WERI-Rb-1 (cell line): ENCODE measurements around the gene CDK13.

Source experiments
- DNase-seq: peaks from one replicate; pipeline ENCODE4 v3.0.0-alpha.2; 2020
- H3K27ac ChIP-seq: fragments of 250-450 bp; sonication (Bioruptor Pico); 2 replicates; pipeline ENCODE4 v1.5.1; 2020; ENCODE audit warnings: mild to moderate bottlenecking, moderate library complexity
- H3K27me3 ChIP-seq: fragments of 250-450 bp; sonication (Bioruptor Pico); 2 replicates; pipeline ENCODE4 v1.5.1; 2021; ENCODE audit warnings: mild to moderate bottlenecking, low read depth, moderate library complexity; ENCODE audit not compliant: insufficient read depth, severe bottlenecking
- H3K36me3 ChIP-seq: fragments of 250-450 bp; sonication (Bioruptor Pico); 2 replicates; pipeline ENCODE4 v1.5.1; 2020; ENCODE audit warnings: mild to moderate bottlenecking, moderate library complexity
- H3K4me3 ChIP-seq: 2 replicates; pipeline ENCODE4 v1.5.1; 2011; ENCODE audit warnings: low read depth, mild to moderate bottlenecking, control low read depth, low read length
- H3K9me3 ChIP-seq: fragments of 250-450 bp; sonication (Bioruptor Pico); 2 replicates; pipeline ENCODE4 v1.5.1; 2021; ENCODE audit warnings: mild to moderate bottlenecking, moderate library complexity; ENCODE audit not compliant: severe bottlenecking
- TF ChIP-seq, protein P1 (sequence below): IDR thresholded peaks from 2 replicates; pipeline ENCODE4 v1.5.1; 2011; ENCODE audit warnings: low read depth, mild to moderate bottlenecking, control low read depth, inconsistent platforms, low read length

The CDK13 gene

DNA sequence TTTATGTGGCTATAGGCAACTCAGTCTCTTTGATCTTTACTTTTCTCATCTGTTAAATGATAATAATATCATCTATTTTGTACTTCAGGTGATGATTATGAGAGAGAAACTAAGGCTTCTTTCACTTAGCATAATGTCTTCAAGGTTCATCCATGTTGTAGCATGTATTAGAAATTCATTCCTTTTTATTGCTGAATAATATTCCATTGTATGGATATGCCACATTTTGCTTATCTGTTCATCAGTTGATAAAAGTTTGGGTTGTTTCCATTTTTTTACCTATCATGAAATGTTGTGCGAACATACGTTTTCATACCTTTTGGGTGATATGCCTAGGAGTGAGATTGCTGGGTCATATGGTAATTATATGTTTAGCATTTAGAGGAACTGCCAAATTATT lies 7.2 kb upstream of the CDK13 start:
- TF ChIP-seq, protein P1, sequence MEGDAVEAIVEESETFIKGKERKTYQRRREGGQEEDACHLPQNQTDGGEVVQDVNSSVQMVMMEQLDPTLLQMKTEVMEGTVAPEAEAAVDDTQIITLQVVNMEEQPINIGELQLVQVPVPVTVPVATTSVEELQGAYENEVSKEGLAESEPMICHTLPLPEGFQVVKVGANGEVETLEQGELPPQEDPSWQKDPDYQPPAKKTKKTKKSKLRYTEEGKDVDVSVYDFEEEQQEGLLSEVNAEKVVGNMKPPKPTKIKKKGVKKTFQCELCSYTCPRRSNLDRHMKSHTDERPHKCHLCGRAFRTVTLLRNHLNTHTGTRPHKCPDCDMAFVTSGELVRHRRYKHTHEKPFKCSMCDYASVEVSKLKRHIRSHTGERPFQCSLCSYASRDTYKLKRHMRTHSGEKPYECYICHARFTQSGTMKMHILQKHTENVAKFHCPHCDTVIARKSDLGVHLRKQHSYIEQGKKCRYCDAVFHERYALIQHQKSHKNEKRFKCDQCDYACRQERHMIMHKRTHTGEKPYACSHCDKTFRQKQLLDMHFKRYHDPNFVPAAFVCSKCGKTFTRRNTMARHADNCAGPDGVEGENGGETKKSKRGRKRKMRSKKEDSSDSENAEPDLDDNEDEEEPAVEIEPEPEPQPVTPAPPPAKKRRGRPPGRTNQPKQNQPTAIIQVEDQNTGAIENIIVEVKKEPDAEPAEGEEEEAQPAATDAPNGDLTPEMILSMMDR, result no peak
- H3K27me3 ChIP-seq, result no peaks in the 10 kb centered on the region
- no peak overlapping the region for H3K27ac ChIP-seq
- DNase-seq, result no peak
- H3K9me3 ChIP-seq, result peaks cover 3% of the 10 kb centered on the region
- H3K4me3 ChIP-seq, result no peak overlapping the region
- no peaks in the 10 kb centered on the region for H3K36me3 ChIP-seq

DNA sequence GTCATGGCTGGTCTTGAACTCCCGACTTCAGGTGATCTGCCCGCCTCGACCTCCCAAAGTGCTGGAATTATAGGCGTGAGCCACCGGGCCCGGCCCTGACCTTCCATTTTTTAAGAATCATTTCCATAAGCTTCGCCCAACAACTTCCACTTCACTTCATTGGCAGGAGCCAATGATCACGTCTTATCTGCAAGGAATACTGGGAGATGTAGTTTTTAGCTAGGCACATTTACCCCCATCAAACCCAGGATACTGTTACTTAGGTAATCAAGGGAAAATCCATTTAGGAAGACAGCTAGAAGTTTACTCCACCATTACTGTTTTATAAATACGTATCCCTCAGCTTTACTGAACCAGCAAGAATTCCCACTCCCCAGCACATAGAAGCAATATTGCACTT lies 3.4 kb upstream of the CDK13 start:
- no peak for DNase-seq
- Histone ChIP-seq H3K27ac (no peak overlapping the region), H3K27me3 (no peaks in the 10 kb centered on the region), H3K36me3 (peaks cover 9% of the 10 kb centered on the region; the same call in 1 of the 2 replicates), H3K4me3 (no peak overlapping the region), H3K9me3 (peaks cover 3% of the 10 kb centered on the region)
- TF ChIP-seq, protein P1, result no peak

DNA sequence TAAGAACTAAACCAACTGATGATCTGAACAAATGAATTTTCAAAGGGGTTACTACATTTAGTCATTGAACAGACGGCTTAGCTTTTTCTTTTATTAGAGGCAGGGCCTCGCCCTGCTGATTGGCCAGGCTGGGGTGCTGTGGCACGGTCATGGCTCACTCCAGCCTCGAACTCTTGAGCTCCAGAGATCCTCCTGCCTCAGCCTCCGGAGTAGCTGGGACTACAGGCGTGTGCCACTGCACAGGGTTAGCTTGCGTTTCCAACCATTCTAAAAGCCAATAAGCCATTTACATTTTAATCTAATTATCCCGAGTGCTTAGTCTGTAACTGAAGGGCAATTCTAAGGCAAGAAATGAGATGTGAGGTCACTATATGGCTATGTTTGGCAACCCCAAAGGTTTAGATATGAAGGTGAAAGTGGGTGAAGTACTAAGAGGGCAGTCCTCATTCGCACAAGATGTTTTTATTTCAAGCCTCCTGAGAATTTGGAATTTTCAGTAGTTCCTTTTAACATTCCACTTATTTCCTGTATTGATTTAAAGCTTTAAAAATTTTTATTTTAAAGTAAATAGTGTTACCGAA lies 1.6 kb upstream of the CDK13 start:
- Histone ChIP-seq H3K36me3 (peaks cover 12% of the 10 kb centered on the region; the same call in 1 of the 2 replicates), H3K27me3 (no peaks in the 10 kb centered on the region), H3K4me3 (peak overlapping the region; percentile 62), H3K9me3 (no peaks in the 10 kb centered on the region), H3K27ac (peak overlapping the region; percentile 95)
- DNase-seq, result peak; percentile 19
- TF ChIP-seq, protein P1, result no peak

DNA sequence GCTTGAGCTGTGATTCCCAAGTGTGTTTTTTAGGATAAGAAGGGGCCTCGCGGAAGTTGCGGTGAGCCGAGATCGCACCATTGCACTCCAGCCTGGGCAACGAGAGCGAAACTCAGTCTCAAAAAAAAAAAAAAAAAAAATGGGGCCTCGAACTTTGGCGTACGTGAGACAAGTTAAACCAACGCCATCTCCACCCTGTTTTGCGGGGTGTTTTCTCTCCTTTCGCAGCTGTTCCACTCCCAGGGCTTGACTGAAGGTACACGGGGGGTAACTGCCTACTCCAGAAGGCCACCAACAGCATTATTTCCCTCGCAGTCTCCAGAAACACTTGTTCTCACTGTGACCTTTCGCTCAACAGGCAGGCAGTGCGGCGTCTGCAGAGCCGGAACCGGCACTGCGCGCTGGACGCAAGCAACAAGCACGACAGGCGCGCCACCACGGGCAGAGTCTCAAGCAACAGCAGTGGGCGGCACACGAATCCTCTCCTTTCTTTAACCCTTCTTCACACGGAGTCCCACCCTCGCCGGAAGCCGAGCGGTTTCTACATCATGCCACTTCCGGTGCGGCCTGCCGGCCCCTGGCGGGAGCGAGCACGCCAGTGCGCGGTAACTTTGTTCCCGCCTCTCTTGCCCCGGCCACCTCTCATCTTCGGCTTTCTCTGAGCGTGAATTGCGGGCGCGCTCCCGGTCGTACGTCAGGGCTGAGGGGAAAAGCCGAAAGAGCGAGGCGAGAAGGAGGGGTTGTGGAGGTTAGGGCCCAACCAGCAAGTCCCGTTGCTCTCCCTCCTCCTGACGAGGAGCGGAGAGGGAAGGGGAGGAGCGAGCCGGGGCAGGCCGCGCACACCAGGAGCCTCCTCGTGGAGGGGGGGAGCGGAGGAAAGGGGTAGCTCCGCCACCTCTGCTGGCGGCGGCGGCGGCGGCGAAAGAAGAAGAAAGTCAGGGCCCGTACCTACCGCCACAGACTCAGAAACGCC lies 814 bp upstream of the CDK13 start:
- Histone ChIP-seq H3K36me3 (peaks cover 12% of the 10 kb centered on the region; the same call in 1 of the 2 replicates), H3K9me3 (no peaks in the 10 kb centered on the region), H3K27me3 (no peaks in the 10 kb centered on the region), H3K27ac (peak overlapping the region; percentile 95), H3K4me3 (peak overlapping the region; percentile 91)
- TF ChIP-seq, protein P1, result peak; percentile 21; the same call in 1 of the 2 replicates
- DNase-seq, result peak; percentile 98

DNA sequence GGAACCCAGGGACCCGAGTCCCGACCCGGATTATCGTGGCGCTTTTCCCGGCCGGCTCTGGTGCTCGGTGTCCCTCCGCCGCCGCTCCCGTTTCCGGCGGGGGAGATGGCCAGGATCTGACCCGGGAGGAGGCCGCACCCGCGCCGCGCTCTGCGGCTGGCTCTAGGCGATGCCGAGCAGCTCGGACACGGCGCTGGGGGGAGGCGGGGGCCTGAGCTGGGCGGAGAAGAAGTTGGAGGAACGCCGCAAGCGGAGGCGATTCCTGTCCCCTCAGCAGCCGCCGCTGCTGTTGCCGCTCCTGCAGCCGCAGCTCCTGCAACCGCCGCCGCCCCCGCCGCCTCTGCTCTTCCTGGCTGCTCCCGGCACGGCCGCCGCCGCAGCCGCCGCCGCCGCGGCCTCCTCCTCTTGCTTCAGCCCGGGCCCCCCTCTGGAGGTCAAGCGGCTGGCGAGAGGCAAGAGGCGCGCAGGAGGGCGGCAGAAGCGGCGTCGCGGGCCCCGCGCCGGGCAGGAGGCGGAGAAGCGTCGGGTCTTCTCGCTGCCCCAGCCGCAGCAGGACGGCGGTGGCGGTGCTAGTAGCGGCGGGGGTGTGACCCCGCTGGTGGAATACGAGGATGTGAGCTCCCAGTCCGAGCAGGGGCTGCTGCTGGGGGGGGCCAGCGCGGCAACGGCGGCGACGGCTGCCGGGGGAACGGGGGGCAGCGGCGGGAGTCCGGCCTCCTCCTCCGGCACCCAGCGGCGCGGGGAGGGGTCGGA lies 593 bp downstream of the CDK13 start:
- H3K27ac ChIP-seq, result peak overlapping the region; percentile 95
- peak overlapping the region; percentile 91 for H3K4me3 ChIP-seq
- TF ChIP-seq, protein P1, result no peak
- H3K36me3 ChIP-seq, result peaks cover 20% of the 10 kb centered on the region; the same call in 1 of the 2 replicates
- peak; percentile 24 for DNase-seq
- H3K27me3 ChIP-seq, result no peaks in the 10 kb centered on the region
- H3K9me3 ChIP-seq, result no peaks in the 10 kb centered on the region
